H1 (cell line): Measurements from ENCODE around the gene TBC1D32. TPM values are rescaled to one million over a fixed set of nuclear protein-coding genes. Genes with fewer than 3 reads are reported as not detected.
A peak's percentile ranks its signal among the peaks of the same experiment; 100 is the strongest.
"Not testable (repeated sequence)": the region's sequence is repeated elsewhere in the genome, so short reads cannot be mapped to it uniquely, and the experiment has no call there.

Experiments used
- CTCF ChIA-PET: fragments of 300-600 bp; sonication (Branson Sonifier 250); formaldehyde crosslinking; loops from one replicate; lab custom pipeline; 2021; ENCODE audit not compliant: partially characterized antibody; lab: Charles Lee
- POLR2A ChIA-PET: fragments of 300-600 bp; sonication (Branson Sonifier 250); formaldehyde crosslinking; loops from one replicate; lab custom pipeline; 2021; ENCODE audit warnings: inconsistent platforms; ENCODE audit not compliant: partially characterized antibody; lab: Charles Lee
- DNase-seq, 2 experiments: peaks; one replicate each; pipeline versions ENCODE4 v3.0.0 to v3.0.0-alpha.2; 2010 to 2022; ENCODE audit warnings: low spot score in 2 of 2, low read depth in 1 of 2, mixed read lengths in 1 of 2
- FAIRE-seq: peaks from 2 replicates; lab custom pipeline; 2011; peaks lifted over from hg19 to GRCh38; lab: Jason Lieb, UNC
- H2AFZ ChIP-seq: 2 replicates; pipeline ENCODE4 v1.8.1; 2012; ENCODE audit warnings: low read length, inconsistent platforms
- H2AK5ac ChIP-seq: 2 replicates; pipeline ENCODE4 v1.6.1; 2013; ENCODE audit warnings: low read depth, low read length
- H2BK120ac ChIP-seq: replicated peaks from 2 replicates; pipeline ENCODE3; 2013; ENCODE audit warnings: low read depth, low read length, inconsistent platforms
- H2BK12ac ChIP-seq: 2 replicates; pipeline ENCODE4 v1.6.1; 2013; ENCODE audit warnings: low read depth, low read length
- H2BK15ac ChIP-seq: 2 replicates; pipeline ENCODE4 v1.6.1; 2013; ENCODE audit warnings: low read length
- H2BK20ac ChIP-seq: 2 replicates; pipeline ENCODE4 v1.6.1; 2013; ENCODE audit warnings: low read length
- H2BK5ac ChIP-seq: 2 replicates; pipeline ENCODE4 v1.6.1; 2013; ENCODE audit warnings: low read depth, low read length
- H3K14ac ChIP-seq: 2 replicates; pipeline ENCODE4 v1.6.1; 2013; ENCODE audit warnings: inconsistent platforms; ENCODE audit not compliant: insufficient read length
- H3K18ac ChIP-seq: 2 replicates; pipeline ENCODE4 v1.6.1; 2013; ENCODE audit warnings: low read length; ENCODE audit errors: extremely low read depth
- H3K23ac ChIP-seq: 2 replicates; pipeline ENCODE4 v1.6.1; 2013; ENCODE audit warnings: inconsistent platforms; ENCODE audit not compliant: insufficient read length
- H3K23me2 ChIP-seq: 2 replicates; pipeline ENCODE4 v1.6.1; 2013; ENCODE audit warnings: low read depth, low read length
- H3K27ac ChIP-seq: 2 replicates; pipeline ENCODE4 v1.6.1; 2011; ENCODE audit warnings: low read depth, low read length, inconsistent platforms
- H3K27me3 ChIP-seq, 4 experiments: replicated peaks in 1 of 4; 1 replicate in 1 of 4; 2 replicates in 3 of 4; pipeline versions ENCODE4 v1.6.1 to v1.8.1; 2011 to 2013; ENCODE audit warnings: low read length in 3 of 4, mild to moderate bottlenecking in 3 of 4, inconsistent platforms in 2 of 4, mixed read lengths in 2 of 4, moderate library complexity in 1 of 4; ENCODE audit not compliant: control insufficient read depth in 3 of 4, insufficient read depth in 3 of 4; ENCODE audit errors: extremely low read depth in 1 of 4
- H3K36me3 ChIP-seq, 4 experiments: 2 replicates each; pipeline versions ENCODE4 v1.6.1 to v1.8.1; 2011 to 2013; ENCODE audit warnings: mild to moderate bottlenecking in 4 of 4, low read length in 3 of 4, moderate library complexity in 2 of 4, control low read depth in 1 of 4, inconsistent platforms in 1 of 4; ENCODE audit not compliant: insufficient read depth in 4 of 4, control insufficient read depth in 2 of 4
- H3K4ac ChIP-seq: replicated peaks from 2 replicates; pipeline ENCODE3; 2013; ENCODE audit warnings: low read length, low read depth, mixed read lengths, inconsistent platforms; ENCODE audit not compliant: insufficient read length
- H3K4me1 ChIP-seq, 4 experiments: replicated peaks in 1 of 4; 1 replicate in 1 of 4; 2 replicates in 3 of 4; pipeline versions ENCODE4 v1.6.1 to v1.8.1; 2011 to 2013; ENCODE audit warnings: low read length in 3 of 4, inconsistent platforms in 2 of 4, mixed read lengths in 1 of 4; ENCODE audit not compliant: insufficient read depth in 4 of 4, control insufficient read depth in 3 of 4
- H3K4me2 ChIP-seq, 2 experiments: 2 replicates each; pipeline versions ENCODE4 v1.6.1 to v1.8.1; 2011 to 2013; ENCODE audit warnings: low read depth in 2 of 2, low read length in 2 of 2, control low read depth in 1 of 2, inconsistent platforms in 1 of 2, mild to moderate bottlenecking in 1 of 2; ENCODE audit not compliant: insufficient read depth in 1 of 2
- H3K4me3 ChIP-seq, 4 experiments: fragments of 200-600, 300-600 bp in 1 of 4; sonication (generic), shearing (Covaris generic), sonication (Bioruptor Twin) in 1 of 4; 2 replicates each; pipeline versions ENCODE4 v1.5.1 to v1.8.1; 2011 to 2016; ENCODE audit warnings: low read length in 4 of 4, low read depth in 3 of 4, control low read depth in 2 of 4, inconsistent platforms in 2 of 4, mild to moderate bottlenecking in 2 of 4, mixed read lengths in 1 of 4, moderate library complexity in 1 of 4; ENCODE audit not compliant: insufficient read depth in 2 of 4; ENCODE audit errors: extremely low read depth in 1 of 4
- H3K56ac ChIP-seq: replicated peaks from 2 replicates; pipeline ENCODE3; 2013; ENCODE audit warnings: low read depth, mild to moderate bottlenecking, mixed read lengths, low read length, inconsistent platforms; ENCODE audit not compliant: insufficient read length
- H3K79me1 ChIP-seq: 2 replicates; pipeline ENCODE4 v1.6.1; 2013; ENCODE audit warnings: low read depth, low read length, control low read depth
- H3K79me2 ChIP-seq, 2 experiments: 2 replicates each; pipeline versions ENCODE4 v1.6.1 to v1.8.1; 2012 to 2013; ENCODE audit warnings: low read length in 2 of 2, mild to moderate bottlenecking in 2 of 2, inconsistent platforms in 1 of 2; ENCODE audit not compliant: insufficient read depth in 2 of 2, control insufficient read depth in 1 of 2
- H3K9ac ChIP-seq, 4 experiments: replicated peaks in 1 of 4; 1 replicate in 1 of 4; 2 replicates in 3 of 4; pipeline versions ENCODE4 v1.6.1 to v1.8.1; 2011 to 2013; ENCODE audit warnings: low read depth in 3 of 4, low read length in 3 of 4, control low read depth in 2 of 4, mild to moderate bottlenecking in 2 of 4, moderate library complexity in 2 of 4, inconsistent platforms in 1 of 4; ENCODE audit errors: extremely low read depth in 1 of 4
- H3K9me3 ChIP-seq, 2 experiments: 2 replicates each; pipeline versions ENCODE4 v1.6.1 to v1.8.1; 2012 to 2013; ENCODE audit warnings: mild to moderate bottlenecking in 2 of 2, moderate library complexity in 2 of 2, control low read depth in 1 of 2, inconsistent platforms in 1 of 2, low read depth in 1 of 2, low read length in 1 of 2, mixed read lengths in 1 of 2; ENCODE audit not compliant: insufficient read depth in 2 of 2
- H4K20me1 ChIP-seq, 2 experiments: replicated peaks in 1 of 2; 2 replicates each; pipeline versions ENCODE3 to v1.8.1; 2011 to 2013; ENCODE audit warnings: inconsistent platforms in 2 of 2, low read length in 2 of 2, mild to moderate bottlenecking in 1 of 2; ENCODE audit not compliant: insufficient read depth in 2 of 2, control insufficient read depth in 1 of 2
- H4K5ac ChIP-seq: 2 replicates; pipeline ENCODE4 v1.6.1; 2013; ENCODE audit warnings: low read length, low read depth, mixed read lengths, inconsistent platforms; ENCODE audit not compliant: insufficient read length
- H4K8ac ChIP-seq: 2 replicates; pipeline ENCODE4 v1.8.0; 2013; ENCODE audit warnings: mild to moderate bottlenecking, moderate library complexity, low read length, inconsistent platforms; ENCODE audit not compliant: insufficient read depth; ENCODE audit errors: extremely low read depth
- H4K91ac ChIP-seq: replicated peaks from 2 replicates; pipeline ENCODE3; 2013; ENCODE audit warnings: low read length, mixed read lengths, inconsistent platforms; ENCODE audit not compliant: insufficient read length
- CTCF ChIP-seq, 3 experiments: IDR thresholded peaks; 1 replicate in 2 of 3; 2 replicates in 1 of 3; pipeline versions ENCODE4 v1.5.1 to v1.6.1; 2011; ENCODE audit warnings: low read length in 3 of 3, mild to moderate bottlenecking in 3 of 3, inconsistent platforms in 2 of 3, low read depth in 1 of 3, moderate library complexity in 1 of 3; ENCODE audit not compliant: insufficient read depth in 1 of 3; ENCODE audit errors: control extremely low read depth in 1 of 3
- RAD21 ChIP-seq, 2 experiments: IDR thresholded peaks in 1 of 2; conservative IDR thresholded peaks in 1 of 2; 2 replicates each; pipeline ENCODE4 v1.6.1; 2011; ENCODE audit warnings: low read depth in 2 of 2, low read length in 2 of 2, improper control_type of control experiment in 1 of 2, inconsistent platforms in 1 of 2, mild to moderate bottlenecking in 1 of 2, moderate library complexity in 1 of 2
- WGBS, 2 experiments: shearing (Covaris generic) in 1 of 2; methylation state at CpG; one replicate each; pipeline versions ENCODE4 v1.1.6 to v1.1.7; 2013 to 2015; ENCODE audit warnings: low lambda C conversion rate in 2 of 2, mixed read lengths in 2 of 2, inconsistent platforms in 1 of 2, low coverage in 1 of 2, missing lambda C conversion rate in 1 of 2; ENCODE audit not compliant: insufficient replicate concordance in 2 of 2, insufficient coverage in 1 of 2, insufficient read length in 1 of 2; ENCODE audit errors: extremely low coverage in 1 of 2, missing lambda C conversion rate in 1 of 2; 5-methylcytosine and 5-hydroxymethylcytosine counted together
- polyA plus RNA-seq, 7 experiments: library from polyadenylated mRNA; depleted of rRNA in 3 of 7; stranded (reverse) in 5 of 7; unstranded in 2 of 7; fragments of >200 nt in 5 of 7; fragments of 200-250 nt in 2 of 7; gene quantifications; 1 replicate in 5 of 7; 2 replicates in 1 of 7; 4 replicates in 1 of 7; pipeline versions ENCODE4 v1.2.1 to v1.2.3, GENCODE V29; 2011 to 2013; ENCODE audit warnings: missing spikeins in 2 of 7, mixed read lengths in 2 of 7
- total RNA-seq: library from RNA; stranded (reverse); fragmentation: NEBNext Ultra II Directional; extraction: Animal tissue kit (Norgen Biotek cat#: 25700); gene quantifications from 2 replicates; pipeline ENCODE4 v1.2.1, GENCODE V29; 2021

The TBC1D32 gene
- total and polyA plus RNA-seq, 2 of the 8 experiments (the other 6 are each of a cell fraction or from before 2014, with no cell fraction given) = 5.3 to 7.1 TPM

GRCh38 chr6:121044905-121045304 lies 289.4 kb downstream of the TBC1D32 start:
- H3K27me3 ChIP-seq, DNase-seq, H2BK120ac ChIP-seq, H3K4ac ChIP-seq, H3K27ac ChIP-seq, H3K4me1 ChIP-seq, POLR2A ChIA-PET: not testable (repeated sequence)
- CTCF ChIA-PET = interaction anchor here (0.6 to 2.1 kb wide), 6 partner anchors 10 to 1049 kb away, joined by 3 to 7 read pairs (median 4); no protein-coding TSS in a partner anchor
- TF ChIP-seq RAD21 (IDR thresholded peaks at IDR 0.05 in 1 of 2, conservative IDR thresholded peaks at IDR 0.05 in 1 of 2; ENCODE audit: low read depth in 2 of 2, low read length in 2 of 2) = peak; percentile 21 to 22; a peak in 1 of 4 replicates
- TF ChIP-seq CTCF (IDR thresholded peaks at IDR 0.05; ENCODE audit: control extremely low read depth in 1 of 3, insufficient read depth in 1 of 3, low read depth in 1 of 3, low read length in 3 of 3) = peak in 1 of 3 experiments; percentile 13; a peak in 2 of 4 replicates
- TF ChIP-seq, all 59 proteins: peak for 2; not testable (repeated sequence) for 57
- FAIRE-seq, H4K20me1 ChIP-seq, H2AK5ac ChIP-seq, H3K9me3 ChIP-seq, H3K18ac ChIP-seq, H3K56ac ChIP-seq, H3K9ac ChIP-seq, H3K79me2 ChIP-seq, H3K36me3 ChIP-seq, H2BK20ac ChIP-seq, H4K8ac ChIP-seq, H2BK12ac ChIP-seq, H3K23ac ChIP-seq, H3K14ac ChIP-seq, H4K91ac ChIP-seq, H3K79me1 ChIP-seq, H2AFZ ChIP-seq, H2BK15ac ChIP-seq, H4K5ac ChIP-seq, H3K4me2 ChIP-seq, H3K4me3 ChIP-seq, H2BK5ac ChIP-seq, H3K23me2 ChIP-seq: not testable (repeated sequence)
- WGBS, 2 experiments = 86% methylated on average over 2 of the region's 2 CpGs; no CpG with 5 or more reads in 1 of the 2 experiments
